HG03064 (cell line): Measurements from ENCODE around the gene CALML3.
"Not testable (repeated sequence)": the region's sequence is repeated elsewhere in the genome, so short reads cannot be mapped to it uniquely, and the experiment has no call there.

Experiments used
- ATAC-seq: cut with Tn5 transposase; IDR thresholded peaks from one replicate; pipeline ENCODE4 v1.9.1; 2021; ENCODE audit warnings: low read depth; ENCODE audit not compliant: unreplicated experiment

Gene CALML3

GRCh38 chr10:5524641-5525560, at the start of gene CALML3:
Gene CALML3, plus strand, starts transcription at chr10:5524961. Its CDS starts 125 bp downstream, at chr10:5525086.
- no peak for ATAC-seq

GRCh38 chr10:5475088-5475487, 49.7 kb upstream of the CALML3 start:
- ATAC-seq = not testable (repeated sequence)

DNA sequence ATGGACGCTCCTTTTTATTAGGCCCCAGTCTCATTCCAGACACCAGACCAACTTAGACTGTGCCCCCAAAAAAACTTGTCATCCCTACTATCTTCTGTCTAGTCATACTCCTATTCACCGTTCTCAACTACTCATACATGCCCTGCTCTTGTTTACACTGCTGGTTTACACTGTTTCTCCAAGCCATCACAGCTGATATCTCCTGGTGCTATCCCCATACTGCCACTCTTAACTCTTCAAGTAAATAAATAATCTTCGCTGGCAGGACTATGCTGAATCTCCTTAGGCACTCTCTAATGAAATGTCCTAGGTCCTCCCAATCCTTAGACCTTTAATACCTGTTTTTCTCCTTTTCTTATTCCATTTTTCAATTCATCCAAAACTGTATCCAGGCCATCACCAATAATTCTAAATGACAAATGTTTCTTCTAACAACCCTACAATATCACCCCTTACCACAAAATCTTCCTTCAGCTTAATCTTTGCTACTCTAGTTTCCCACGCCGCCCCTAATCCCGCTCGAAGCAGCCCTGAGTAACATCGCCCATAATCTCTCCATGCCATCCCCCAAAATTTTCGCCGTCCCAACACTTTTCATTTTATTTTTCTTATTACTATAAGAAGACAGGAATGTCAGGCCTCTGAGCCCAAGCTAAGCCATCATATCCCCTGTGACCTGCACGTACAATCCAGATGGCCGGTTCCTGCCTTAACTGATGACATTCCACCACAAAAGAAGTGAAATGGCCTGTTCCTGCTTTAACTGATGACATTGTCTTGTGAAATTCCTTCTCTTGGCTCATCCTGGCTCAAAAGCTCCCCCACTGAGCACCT, 48.6 kb upstream of the CALML3 start:
- ATAC-seq = not testable (repeated sequence)

- ATAC-seq = no peak
Measured at GRCh38 chr10:5476918-5477525, 47.7 kb upstream of the CALML3 start.

DNA sequence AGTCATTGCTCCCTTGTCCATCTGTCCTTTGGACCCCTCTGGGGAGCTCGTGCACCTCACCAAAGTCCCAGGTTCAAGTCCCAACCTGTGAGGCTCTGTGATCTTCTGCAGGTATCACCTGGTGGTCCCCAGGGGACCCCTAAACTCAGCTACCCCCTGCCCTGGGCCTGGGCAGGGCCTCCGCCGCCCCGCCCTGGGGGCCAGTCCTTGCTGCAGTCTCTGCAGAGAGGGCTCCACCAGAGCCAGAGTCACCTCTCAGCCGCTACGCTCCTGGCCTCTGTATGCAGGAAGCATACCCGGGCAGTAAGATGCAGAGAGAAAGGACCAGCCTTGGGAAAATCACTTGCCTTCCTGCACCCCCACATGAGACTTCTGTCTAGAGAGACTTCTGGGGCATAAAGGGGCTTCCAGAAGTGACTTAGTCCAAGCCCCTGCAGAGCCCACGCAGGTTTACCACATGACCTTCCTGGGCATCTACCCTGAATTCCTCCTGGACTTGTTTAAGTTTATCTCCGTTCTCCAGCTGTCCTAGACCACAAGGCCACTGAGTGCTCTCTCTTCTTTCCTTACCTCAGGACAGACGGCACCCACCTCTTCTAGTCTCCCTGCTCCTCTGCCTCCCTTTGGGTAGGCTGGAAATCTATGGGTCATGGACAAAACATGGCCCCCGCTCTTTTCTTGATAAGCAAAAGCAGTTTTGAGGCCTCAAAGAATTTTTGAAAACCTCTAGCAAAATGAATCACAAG, 46.6 kb upstream of the CALML3 start:
- ATAC-seq = no peak

GRCh38 chr10:5478694-5479305, 46.0 kb upstream of the CALML3 start:
- ATAC-seq = no peak

GRCh38 chr10:5479481-5480161, 45.1 kb upstream of the CALML3 start:
- no peak for ATAC-seq

- ATAC-seq = no peak
Measured at GRCh38 chr10:5480162-5480941, 44.4 kb upstream of the CALML3 start.

DNA sequence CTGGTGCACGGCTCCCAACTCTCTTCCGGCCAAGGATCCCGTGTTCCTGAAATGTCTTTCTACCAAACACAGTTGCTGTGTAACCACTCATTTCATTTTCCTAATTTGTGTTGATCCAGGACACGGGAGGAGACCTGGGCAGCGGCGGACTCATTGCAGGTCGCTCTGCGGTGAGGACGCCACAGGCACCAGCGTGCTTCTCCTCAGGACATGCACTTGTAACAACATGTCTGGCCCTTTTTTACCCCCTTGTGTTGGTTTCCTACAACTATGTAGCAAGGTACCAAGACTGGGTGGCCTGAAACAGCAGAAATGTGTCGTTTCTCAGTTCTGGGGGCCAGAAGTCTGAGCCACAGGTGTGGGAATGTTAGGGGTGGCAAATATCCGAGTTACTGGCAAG, 43.6 kb upstream of the CALML3 start:
- no peak for ATAC-seq

DNA sequence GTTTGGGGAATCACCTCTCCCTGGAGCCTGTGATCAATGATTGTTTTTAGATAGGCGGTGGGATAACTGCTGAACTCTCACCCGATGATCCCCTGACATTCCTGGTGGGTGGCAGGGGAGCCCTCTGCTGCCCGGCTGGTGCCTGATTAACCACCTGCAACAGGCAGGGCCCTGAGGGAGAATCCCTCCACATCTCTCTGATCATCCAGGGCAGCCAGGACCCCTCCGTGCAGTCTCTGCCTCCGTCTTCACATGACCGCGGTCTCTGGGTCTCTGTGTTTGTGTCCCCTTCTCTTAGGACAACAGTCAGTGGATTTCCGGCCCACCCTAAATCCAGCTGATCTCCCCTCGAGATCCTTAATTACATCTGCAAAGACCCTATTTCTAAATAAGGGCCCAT, 42.7 kb upstream of the CALML3 start:
- no peak for ATAC-seq

GRCh38 chr10:5484205-5484604, 40.6 kb upstream of the CALML3 start:
- no peak for ATAC-seq

DNA sequence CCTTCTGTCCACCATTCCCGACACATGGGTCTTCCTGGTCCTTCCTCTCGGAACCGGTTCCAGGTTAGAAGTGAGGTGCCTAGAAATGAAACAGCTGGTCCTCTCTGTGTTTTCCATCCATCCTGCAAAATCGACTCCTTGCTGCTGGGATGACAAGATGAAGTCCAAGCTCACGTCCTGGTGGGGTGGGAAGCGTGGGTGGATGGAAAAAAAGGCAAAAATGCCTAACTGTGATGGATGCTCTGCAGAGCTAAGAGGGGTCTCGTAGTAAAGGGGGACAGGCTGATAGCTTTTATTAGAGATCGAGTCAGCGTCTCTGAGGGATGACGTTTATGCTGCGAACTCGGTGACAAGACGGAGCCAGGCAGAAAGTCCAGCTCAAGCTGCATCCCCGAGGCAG, 39.5 kb upstream of the CALML3 start:
- ATAC-seq = no peak

DNA sequence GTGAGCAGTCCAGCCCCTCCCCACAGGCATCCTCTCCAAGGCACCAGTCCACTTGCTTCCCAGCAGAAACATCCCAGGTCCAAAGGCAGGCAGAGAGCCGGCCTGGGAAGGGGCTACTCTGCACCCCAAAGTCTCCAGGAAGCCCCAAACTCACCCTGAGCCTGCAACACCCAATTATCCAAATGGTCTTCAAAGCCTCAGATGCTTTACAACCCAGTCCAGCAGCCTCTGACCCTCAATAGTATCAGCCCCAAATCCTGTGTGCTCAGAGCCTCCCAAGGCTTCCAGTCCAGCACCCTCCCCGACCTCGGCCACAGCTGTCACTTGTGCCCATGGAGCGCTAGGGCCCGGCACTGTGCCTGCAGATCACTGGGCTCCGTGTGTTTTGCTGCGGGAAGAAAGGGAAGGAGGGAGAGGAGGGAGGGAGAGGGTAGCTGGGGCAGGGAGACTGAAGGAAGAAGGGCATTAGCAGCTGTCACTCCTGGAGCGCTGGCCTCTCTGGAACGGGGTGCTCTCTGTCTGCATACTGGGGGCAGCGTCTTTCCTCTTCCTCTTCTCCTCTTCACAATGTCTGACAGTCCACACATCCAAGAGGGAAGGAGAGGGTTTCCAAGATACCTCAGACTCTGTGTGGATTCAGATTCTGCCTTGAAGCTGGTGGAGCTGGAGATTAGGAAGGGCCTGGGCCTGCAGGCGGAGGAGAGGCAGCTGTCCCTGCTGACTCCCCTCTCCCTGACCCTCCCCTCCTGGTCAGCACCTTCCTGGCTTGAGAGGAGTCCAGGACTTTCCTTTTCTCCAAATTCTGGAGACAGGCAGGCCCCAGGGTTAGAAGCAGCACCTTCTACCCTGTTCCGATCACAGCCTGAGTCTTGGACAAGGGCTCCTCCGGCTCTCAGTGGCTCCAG, 38.6 kb upstream of the CALML3 start:
- ATAC-seq = no peak

DNA sequence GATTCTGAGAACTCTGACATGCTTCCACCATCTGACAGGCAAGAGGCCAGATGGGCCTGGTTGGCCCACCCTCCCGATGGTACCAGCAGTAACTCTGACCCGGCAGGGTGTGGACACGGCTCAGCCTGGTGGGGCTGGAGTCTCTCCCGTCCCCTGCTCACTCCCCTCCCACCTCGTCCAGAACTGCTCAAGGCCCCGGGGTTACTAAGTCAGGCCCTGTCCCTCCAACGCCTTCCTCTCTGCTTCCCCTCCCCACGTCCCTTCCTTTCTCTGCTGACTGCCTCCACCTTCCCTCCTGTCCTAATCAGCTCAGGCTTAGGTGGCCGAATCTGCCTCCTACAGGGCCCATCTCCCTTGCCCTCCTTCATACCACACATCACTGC, 37.9 kb upstream of the CALML3 start:
- ATAC-seq = no peak

GRCh38 chr10:5488272-5489161, 36.2 kb upstream of the CALML3 start:
- no peak for ATAC-seq

GRCh38 chr10:5490032-5490431, 34.7 kb upstream of the CALML3 start:
- ATAC-seq = no peak
